Fibroblast of the aortic adventitia (primary cell): ENCODE results near the gene TRAPPC8. TPM values are rescaled to one million over a fixed set of nuclear protein-coding genes. Genes with fewer than 3 reads are reported as not detected.

Source experiments
- DNase-seq: peaks from one replicate; pipeline ENCODE4 v3.0.0-alpha.2; 2010; ENCODE audit warnings: low read depth
- H3K4me3 ChIP-seq: 2 replicates; pipeline ENCODE4 v1.5.1; 2011; ENCODE audit warnings: low read depth, mild to moderate bottlenecking, control low read depth, low read length, moderate library complexity
- total RNA-seq: library from RNA; depleted of rRNA; stranded (reverse); fragments of >200 nt; gene quantifications from 2 replicates; pipeline ENCODE4 v1.2.3, GENCODE V29; 2012; ENCODE audit warnings: low replicate concordance
- TF ChIP-seq, protein P1 (sequence below): IDR thresholded peaks from 2 replicates; pipeline ENCODE4 v1.5.1; 2011; ENCODE audit warnings: mild to moderate bottlenecking, low read length, control low read depth, inconsistent platforms; ENCODE audit not compliant: insufficient read depth

TRAPPC8 gene
- total RNA-seq, 1 donor = 48.5 TPM

DNA sequence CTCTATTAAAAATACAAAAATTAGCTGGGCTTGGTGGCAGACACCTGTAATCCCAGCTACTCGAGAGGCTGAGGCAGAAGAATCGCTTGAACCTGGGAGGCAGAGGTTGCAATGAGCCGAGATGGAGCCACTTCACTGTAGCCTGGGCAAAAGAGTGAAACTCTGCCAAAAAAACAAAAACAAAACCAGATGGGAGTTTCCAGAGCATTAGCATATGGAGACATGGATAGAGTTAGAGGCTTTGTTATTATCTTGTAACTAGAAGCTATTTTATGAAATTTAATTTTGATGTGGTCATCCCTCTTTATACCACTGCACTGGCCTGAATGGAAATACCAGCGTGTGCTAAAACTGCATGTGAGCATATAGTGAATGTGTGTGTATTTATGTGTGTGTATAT is 58.9 kb downstream of the TRAPPC8 start:
- TF ChIP-seq, protein P1, sequence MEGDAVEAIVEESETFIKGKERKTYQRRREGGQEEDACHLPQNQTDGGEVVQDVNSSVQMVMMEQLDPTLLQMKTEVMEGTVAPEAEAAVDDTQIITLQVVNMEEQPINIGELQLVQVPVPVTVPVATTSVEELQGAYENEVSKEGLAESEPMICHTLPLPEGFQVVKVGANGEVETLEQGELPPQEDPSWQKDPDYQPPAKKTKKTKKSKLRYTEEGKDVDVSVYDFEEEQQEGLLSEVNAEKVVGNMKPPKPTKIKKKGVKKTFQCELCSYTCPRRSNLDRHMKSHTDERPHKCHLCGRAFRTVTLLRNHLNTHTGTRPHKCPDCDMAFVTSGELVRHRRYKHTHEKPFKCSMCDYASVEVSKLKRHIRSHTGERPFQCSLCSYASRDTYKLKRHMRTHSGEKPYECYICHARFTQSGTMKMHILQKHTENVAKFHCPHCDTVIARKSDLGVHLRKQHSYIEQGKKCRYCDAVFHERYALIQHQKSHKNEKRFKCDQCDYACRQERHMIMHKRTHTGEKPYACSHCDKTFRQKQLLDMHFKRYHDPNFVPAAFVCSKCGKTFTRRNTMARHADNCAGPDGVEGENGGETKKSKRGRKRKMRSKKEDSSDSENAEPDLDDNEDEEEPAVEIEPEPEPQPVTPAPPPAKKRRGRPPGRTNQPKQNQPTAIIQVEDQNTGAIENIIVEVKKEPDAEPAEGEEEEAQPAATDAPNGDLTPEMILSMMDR = no peak
- no peak for DNase-seq
- no peak overlapping the region for H3K4me3 ChIP-seq

DNA sequence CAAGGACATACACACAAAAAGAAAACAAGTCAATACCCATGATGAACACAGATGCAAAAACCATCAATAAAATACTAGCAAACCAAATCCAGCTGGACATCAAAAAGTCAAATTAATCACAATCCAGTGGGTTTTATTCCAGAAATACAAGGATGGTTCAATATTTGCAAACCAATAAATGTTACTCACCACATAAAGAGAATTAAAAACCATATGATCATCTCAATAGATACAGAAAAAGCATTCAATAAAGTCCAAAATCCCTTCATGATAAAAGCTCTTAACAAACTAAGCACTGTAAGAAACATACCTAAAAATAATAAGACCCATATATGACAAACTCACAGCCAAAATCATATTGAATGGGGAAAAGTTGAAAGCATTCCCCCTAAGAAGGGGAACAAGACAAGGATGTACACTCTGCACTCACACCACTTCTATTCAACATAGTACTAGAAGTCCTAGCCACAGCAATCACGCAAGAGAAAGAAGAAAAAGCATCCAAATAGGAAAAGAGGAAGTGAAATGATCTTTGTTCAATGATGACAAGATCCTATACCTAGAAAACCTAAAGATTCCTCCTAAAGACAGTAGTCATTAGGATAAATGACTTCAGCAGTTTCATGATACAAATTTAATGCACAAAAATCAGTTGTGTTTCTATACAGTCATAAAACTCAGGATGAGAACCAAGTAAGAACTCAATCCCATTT is 62.6 kb downstream of the TRAPPC8 start:
- DNase-seq = no peak
- H3K4me3 ChIP-seq = no peak overlapping the region
- TF ChIP-seq, protein P1 = no peak

DNA sequence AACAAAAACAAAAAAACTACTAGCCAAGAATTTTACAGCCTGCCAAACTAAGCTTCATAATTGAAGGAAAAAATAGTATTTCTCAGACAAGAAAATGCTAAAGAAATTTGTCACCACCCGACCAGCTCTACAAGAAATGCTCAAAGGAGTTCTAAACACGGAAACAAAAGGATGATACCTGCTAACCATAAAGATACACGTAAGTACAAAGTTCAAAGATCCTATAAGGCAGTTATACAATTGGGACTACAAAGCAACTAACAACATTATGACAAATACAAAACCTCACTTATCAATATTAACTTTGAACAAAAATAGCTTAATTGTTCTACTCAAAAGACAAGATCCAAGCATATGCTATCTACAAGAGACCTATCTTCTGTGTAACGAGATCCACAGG is 64.6 kb downstream of the TRAPPC8 start:
- DNase-seq = no peak
- H3K4me3 ChIP-seq = no peak overlapping the region
- TF ChIP-seq, protein P1 = no peak

DNA sequence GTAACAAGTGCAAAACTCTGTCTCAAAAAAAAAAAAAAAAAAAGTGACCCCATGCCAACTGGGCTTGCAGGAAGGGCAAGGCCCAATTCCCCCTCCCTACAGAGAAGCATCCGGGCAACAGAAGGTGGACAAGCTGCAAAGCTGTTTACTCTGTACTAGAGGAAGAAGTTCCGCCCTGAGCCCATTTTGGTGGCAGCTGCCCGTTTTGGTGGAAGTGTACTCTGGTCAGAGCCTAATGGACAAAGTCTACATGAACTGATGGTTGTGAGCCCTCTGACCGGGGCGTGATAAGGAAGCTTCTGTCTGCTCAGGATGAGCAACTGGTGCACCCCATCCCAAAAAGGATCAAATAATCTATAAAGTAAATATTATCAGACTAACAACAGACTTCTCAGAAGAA is 65.0 kb downstream of the TRAPPC8 start:
- no peak for DNase-seq
- no peak overlapping the region for H3K4me3 ChIP-seq
- TF ChIP-seq, protein P1 = no peak

DNA sequence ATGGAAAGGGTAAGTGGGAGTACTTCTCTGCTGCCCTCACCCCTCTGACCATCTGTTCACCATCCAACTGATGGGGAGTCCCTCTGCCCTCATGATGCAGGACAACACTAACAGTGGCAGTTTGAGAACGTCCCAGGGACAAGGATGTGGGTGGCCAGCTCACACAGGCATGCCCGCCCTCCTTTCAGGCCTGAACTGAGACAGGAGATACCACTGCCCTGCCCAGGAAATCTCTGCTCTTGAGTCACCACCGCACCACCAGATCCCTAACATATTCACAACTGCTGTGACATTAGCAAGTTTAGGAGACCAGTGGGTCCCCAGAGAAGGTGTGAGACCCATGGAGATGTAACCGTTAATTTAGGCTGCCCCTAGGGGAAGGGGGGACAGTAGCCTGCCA is 66.2 kb downstream of the TRAPPC8 start:
- TF ChIP-seq, protein P1 = no peak
- no peak for DNase-seq
- no peak overlapping the region for H3K4me3 ChIP-seq

DNA sequence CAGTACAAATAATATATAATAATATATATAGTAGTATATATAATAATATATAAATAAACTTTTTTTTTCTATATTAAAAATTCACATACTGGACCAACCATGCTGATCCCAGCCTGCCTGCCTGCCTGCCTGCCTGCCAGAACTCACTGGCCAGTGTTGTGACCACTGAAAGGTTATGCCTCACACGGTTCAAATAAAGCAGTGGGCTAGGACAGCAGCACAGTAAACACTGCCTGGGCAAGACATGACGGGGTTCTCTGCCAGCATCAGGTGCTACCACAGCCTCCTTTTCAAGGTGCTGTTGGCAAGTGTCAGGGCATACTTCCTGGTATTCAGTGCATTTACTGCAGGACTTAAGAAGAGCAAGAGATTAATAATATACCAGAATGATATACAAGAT is 67.6 kb downstream of the TRAPPC8 start:
- no peak overlapping the region for H3K4me3 ChIP-seq
- TF ChIP-seq, protein P1 = no peak
- DNase-seq = no peak

DNA sequence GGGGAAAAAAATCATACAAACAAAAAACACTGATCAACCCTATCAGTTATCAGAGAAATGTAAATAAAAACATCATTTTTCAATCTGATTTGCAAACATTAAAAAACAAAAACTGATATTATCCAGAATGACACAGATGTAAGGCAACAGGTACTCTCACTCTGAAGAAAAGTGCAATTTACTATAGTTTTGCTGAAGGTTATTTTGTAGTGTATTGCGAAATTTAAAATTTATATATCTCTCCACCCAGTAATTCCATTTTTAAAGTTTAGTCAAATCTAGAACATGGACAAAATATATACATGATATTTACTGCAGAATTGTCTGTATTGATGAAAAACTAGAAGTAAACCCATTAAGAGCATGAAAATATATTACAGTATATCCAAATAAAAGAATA is 79.8 kb downstream of the TRAPPC8 start:
- TF ChIP-seq, protein P1 = no peak
- DNase-seq = no peak

More for the DNA sequence above, 79.8 kb downstream of the TRAPPC8 start:
- no peak overlapping the region for H3K4me3 ChIP-seq
